ENCODE measurements around the gene MMEL1.
"Not testable (repeated sequence)": the region's sequence is repeated elsewhere in the genome, so short reads cannot be mapped to it uniquely, and the experiment has no call there.

Gene MMEL1

GRCh38 chr1:2632561-2633361 is at the start of gene MMEL1:
MMEL1 (minus strand) TSS chr1:2633016; CDS start chr1:2629484, 3,532 bp downstream.
- FAIRE-seq (no peak), DNase-seq (ENCODE audit: low spot score) (no peak)

GRCh38 chr1:2676726-2677125 is 43.9 kb upstream of the MMEL1 start:
- FAIRE-seq; DNase-seq (ENCODE audit: low spot score): not testable (repeated sequence)

GRCh38 chr1:2671656-2672055 is 38.8 kb upstream of the MMEL1 start:
- not testable (repeated sequence) for DNase-seq (ENCODE audit: low spot score); FAIRE-seq

- FAIRE-seq; DNase-seq (ENCODE audit: low spot score): not testable (repeated sequence)
These were observed 27.0 kb upstream of the MMEL1 start for GRCh38 chr1:2659806-2660205.

GRCh38 chr1:2657909-2658308 is 25.1 kb upstream of the MMEL1 start:
- not testable (repeated sequence) for DNase-seq (ENCODE audit: low spot score); FAIRE-seq

GRCh38 chr1:2657124-2657523 is 24.3 kb upstream of the MMEL1 start:
- DNase-seq (ENCODE audit: low spot score); FAIRE-seq: not testable (repeated sequence)

- not testable (repeated sequence) for FAIRE-seq; DNase-seq (ENCODE audit: low spot score)
These were observed 23.0 kb upstream of the MMEL1 start for GRCh38 chr1:2655598-2656434.

- not testable (repeated sequence) for DNase-seq (ENCODE audit: low spot score); FAIRE-seq
These were observed 21.7 kb upstream of the MMEL1 start for GRCh38 chr1:2654443-2654948.

GRCh38 chr1:2653741-2654442 is 21.1 kb upstream of the MMEL1 start:
- DNase-seq (ENCODE audit: low spot score); FAIRE-seq: not testable (repeated sequence)

- not testable (repeated sequence) for DNase-seq (ENCODE audit: low spot score); FAIRE-seq
These were observed 20.2 kb upstream of the MMEL1 start for GRCh38 chr1:2652926-2653571.

GRCh38 chr1:2652152-2652925 is 19.5 kb upstream of the MMEL1 start:
- not testable (repeated sequence) for DNase-seq (ENCODE audit: low spot score); FAIRE-seq

GRCh38 chr1:2650967-2651645 is 18.3 kb upstream of the MMEL1 start:
- FAIRE-seq = no peak
- no peak for DNase-seq (ENCODE audit: low spot score)

- no peak for DNase-seq (ENCODE audit: low spot score)
- FAIRE-seq = no peak
These were observed 14.0 kb upstream of the MMEL1 start for GRCh38 chr1:2646837-2647236.

GRCh38 chr1:2645776-2646175 is 13.0 kb upstream of the MMEL1 start:
- DNase-seq (ENCODE audit: low spot score) = no peak

GRCh38 chr1:2645143-2645542 is 12.3 kb upstream of the MMEL1 start:
- FAIRE-seq (no peak), DNase-seq (ENCODE audit: low spot score) (no peak)

More at GRCh38 chr1:2645776-2646175, 13.0 kb upstream of the MMEL1 start:
- FAIRE-seq = no peak

- DNase-seq (ENCODE audit: low spot score) = no peak
- FAIRE-seq = no peak
These were observed 11.8 kb upstream of the MMEL1 start for GRCh38 chr1:2644591-2645101.

GRCh38 chr1:2644171-2644570 is 11.4 kb upstream of the MMEL1 start:
- DNase-seq (ENCODE audit: low spot score) (no peak), FAIRE-seq (no peak)

GRCh38 chr1:2643414-2644077 is 10.7 kb upstream of the MMEL1 start:
- DNase-seq (ENCODE audit: low spot score) (no peak), FAIRE-seq (no peak)
